GM12864 (cell line): Measurements from ENCODE around the gene EP300.
"Not testable (repeated sequence)": the region's sequence is repeated elsewhere in the genome, so short reads cannot be mapped to it uniquely, and the experiment has no call there.

Experiments used
- DNase-seq: peaks from one replicate; pipeline ENCODE4 v3.0.0-alpha.2; 2011; ENCODE audit warnings: low read depth
- H3K4me3 ChIP-seq: 2 replicates; pipeline ENCODE4 v1.5.1; 2011; ENCODE audit warnings: mild to moderate bottlenecking, low read depth, low read length, control low read depth
- TF ChIP-seq, protein P1 (sequence below): IDR thresholded peaks from 2 replicates; pipeline ENCODE4 v1.5.1; 2011; ENCODE audit warnings: low read depth, mild to moderate bottlenecking, moderate library complexity, low read length, control low read depth, inconsistent platforms; ENCODE audit errors: missing control alignments

The EP300 gene

DNA sequence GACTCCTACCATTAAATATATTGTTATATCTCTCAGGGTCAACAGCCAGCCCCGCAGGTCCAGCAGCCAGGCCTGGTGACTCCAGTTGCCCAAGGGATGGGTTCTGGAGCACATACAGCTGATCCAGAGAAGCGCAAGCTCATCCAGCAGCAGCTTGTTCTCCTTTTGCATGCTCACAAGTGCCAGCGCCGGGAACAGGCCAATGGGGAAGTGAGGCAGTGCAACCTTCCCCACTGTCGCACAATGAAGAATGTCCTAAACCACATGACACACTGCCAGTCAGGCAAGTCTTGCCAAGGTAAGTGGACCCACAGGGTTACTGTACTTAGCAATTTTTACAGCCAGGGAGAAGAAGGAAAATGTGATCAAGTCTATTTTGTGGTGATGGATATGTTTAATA is 35.1 kb downstream of the EP300 start:
- no peak for DNase-seq
- TF ChIP-seq, protein P1, sequence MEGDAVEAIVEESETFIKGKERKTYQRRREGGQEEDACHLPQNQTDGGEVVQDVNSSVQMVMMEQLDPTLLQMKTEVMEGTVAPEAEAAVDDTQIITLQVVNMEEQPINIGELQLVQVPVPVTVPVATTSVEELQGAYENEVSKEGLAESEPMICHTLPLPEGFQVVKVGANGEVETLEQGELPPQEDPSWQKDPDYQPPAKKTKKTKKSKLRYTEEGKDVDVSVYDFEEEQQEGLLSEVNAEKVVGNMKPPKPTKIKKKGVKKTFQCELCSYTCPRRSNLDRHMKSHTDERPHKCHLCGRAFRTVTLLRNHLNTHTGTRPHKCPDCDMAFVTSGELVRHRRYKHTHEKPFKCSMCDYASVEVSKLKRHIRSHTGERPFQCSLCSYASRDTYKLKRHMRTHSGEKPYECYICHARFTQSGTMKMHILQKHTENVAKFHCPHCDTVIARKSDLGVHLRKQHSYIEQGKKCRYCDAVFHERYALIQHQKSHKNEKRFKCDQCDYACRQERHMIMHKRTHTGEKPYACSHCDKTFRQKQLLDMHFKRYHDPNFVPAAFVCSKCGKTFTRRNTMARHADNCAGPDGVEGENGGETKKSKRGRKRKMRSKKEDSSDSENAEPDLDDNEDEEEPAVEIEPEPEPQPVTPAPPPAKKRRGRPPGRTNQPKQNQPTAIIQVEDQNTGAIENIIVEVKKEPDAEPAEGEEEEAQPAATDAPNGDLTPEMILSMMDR: no peak
- H3K4me3 ChIP-seq: no peak overlapping the region

GRCh38 chr22:41128606-41129005 is 36.2 kb downstream of the EP300 start:
- DNase-seq: no peak
- TF ChIP-seq, protein P1: no peak
- H3K4me3 ChIP-seq: no peak overlapping the region

DNA sequence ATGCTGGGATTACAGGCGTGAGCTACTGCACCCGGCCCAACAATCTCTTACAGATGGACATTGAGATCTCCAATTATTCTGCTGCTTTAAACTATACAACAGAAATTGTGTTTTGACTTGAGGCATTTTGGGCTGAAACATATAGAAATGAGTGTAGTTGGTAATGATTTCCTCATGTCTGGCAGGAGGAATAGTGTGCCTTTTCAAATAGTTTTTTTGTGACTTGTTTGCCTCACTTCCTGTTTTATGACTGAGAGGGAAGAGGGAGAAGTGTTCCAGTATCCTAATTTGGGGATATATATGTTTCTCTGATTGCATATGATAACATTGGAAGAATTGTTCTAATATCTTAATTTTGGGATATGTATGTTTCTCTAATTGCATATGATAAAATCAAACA is 40.2 kb downstream of the EP300 start:
- no peak for DNase-seq
- TF ChIP-seq, protein P1: no peak
- no peak overlapping the region for H3K4me3 ChIP-seq

- H3K4me3 ChIP-seq: no peak overlapping the region
- DNase-seq: no peak
- TF ChIP-seq, protein P1: no peak
These were observed 48.1 kb downstream of the EP300 start for GRCh38 chr22:41140365-41140957.

GRCh38 chr22:41145921-41146320 is 53.5 kb downstream of the EP300 start:
- H3K4me3 ChIP-seq, DNase-seq: not testable (repeated sequence)

GRCh38 chr22:41146573-41146972 is 54.2 kb downstream of the EP300 start:
- no peak overlapping the region for H3K4me3 ChIP-seq
- DNase-seq: no peak
- TF ChIP-seq, protein P1: no peak

DNA sequence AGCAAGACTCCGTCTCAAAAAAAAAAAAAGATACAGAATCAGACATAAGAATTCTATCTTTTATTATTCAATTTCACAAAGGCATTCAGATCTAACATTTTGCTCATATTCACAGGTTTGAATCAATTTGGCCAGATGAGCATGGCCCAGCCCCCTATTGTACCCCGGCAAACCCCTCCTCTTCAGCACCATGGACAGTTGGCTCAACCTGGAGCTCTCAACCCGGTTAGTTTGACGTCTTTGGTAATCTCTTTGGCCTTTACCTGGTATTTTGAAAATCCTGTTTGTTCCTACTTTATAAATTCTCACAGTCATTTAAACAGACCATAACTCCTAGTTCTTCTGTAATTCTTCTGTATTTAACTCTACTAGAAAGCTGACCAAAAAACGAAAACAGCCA is 55.3 kb downstream of the EP300 start:
- TF ChIP-seq, protein P1: no peak
- no peak for DNase-seq
- H3K4me3 ChIP-seq: no peak overlapping the region
